GM12878 (cell line): ENCODE data around the gene SNCAIP. TPM values are rescaled to one million over a fixed set of nuclear protein-coding genes. Genes with fewer than 3 reads are reported as not detected.
A peak's percentile ranks its signal among the peaks of the same experiment; 100 is the strongest.

Experiments used
- ATAC-seq: fragments of 200-7000 bp; cut with Tn5 transposase; 3 replicates; pipeline ENCODE4 v1.9.1; 2020; ENCODE audit warnings: mild to moderate bottlenecking, moderate library complexity
- BruUV-seq: library from RNA; stranded (reverse); fragments of 400-500 nt; replicated peaks from 2 replicates; lab custom pipeline; 2021; lab: Mats Ljungman, UMichigan
- CTCF ChIA-PET: fragments of 300-600 bp; sonication (Branson Sonifier 250); formaldehyde crosslinking; extraction: SDS; loops from one replicate; lab custom pipeline; 2021; ENCODE audit warnings: inconsistent platforms; lab: Yijun Ruan, JAX
- POLR2A ChIA-PET: fragments of 350-600 bp; formaldehyde crosslinking; extraction: SDS; loops from one replicate; lab custom pipeline; 2021; ENCODE audit warnings: inconsistent platforms; lab: Charles Lee
- RAD21 ChIA-PET: fragments of 300-600 bp; sonication (Branson Sonifier 250); formaldehyde crosslinking; loops from one replicate; lab custom pipeline; 2023; ENCODE audit warnings: antibody characterized with exemption; ENCODE audit not compliant: unreplicated experiment; lab: Charles Lee
- SMC1A ChIA-PET: fragments of 300-600 bp; sonication (Branson Sonifier 250); formaldehyde crosslinking; loops from one replicate; lab custom pipeline; 2023; ENCODE audit not compliant: unreplicated experiment, uncharacterized antibody; lab: Charles Lee
- DNase-seq: peaks from one replicate; pipeline ENCODE4 v3.0.0-alpha.2; 2011; ENCODE audit warnings: low read depth, low spot score
- FAIRE-seq: peaks from 3 replicates; lab custom pipeline; 2011; peaks lifted over from hg19 to GRCh38; lab: Jason Lieb, UNC
- H2AFZ ChIP-seq: 2 replicates; pipeline ENCODE4 v1.6.0; 2011; ENCODE audit warnings: low read depth, low read length, control low read depth; ENCODE audit not compliant: control insufficient read depth
- H3K27ac ChIP-seq: 2 replicates; pipeline ENCODE4 v1.5.1; 2011; ENCODE audit warnings: control low read depth; ENCODE audit not compliant: control insufficient read depth, insufficient read depth
- H3K27me3 ChIP-seq, 2 experiments: replicated peaks in 1 of 2; 2 replicates each; pipeline versions ENCODE4 v1.6.0 to v1.6.1; 2011; ENCODE audit warnings: low read length in 1 of 2; ENCODE audit not compliant: control insufficient read depth in 2 of 2, insufficient read depth in 2 of 2
- H3K36me3 ChIP-seq, 2 experiments: 2 replicates each; pipeline ENCODE4 v1.5.1; 2011; ENCODE audit warnings: low read length in 1 of 2; ENCODE audit not compliant: control insufficient read depth in 2 of 2, insufficient read depth in 2 of 2
- H3K4me1 ChIP-seq: 2 replicates; pipeline ENCODE4 v1.6.1; 2011; ENCODE audit warnings: mild to moderate bottlenecking, low read length, moderate library complexity, mixed read lengths; ENCODE audit not compliant: control insufficient read depth, insufficient read depth
- H3K4me2 ChIP-seq: 2 replicates; pipeline ENCODE4 v1.6.0; 2011; ENCODE audit warnings: control low read depth; ENCODE audit not compliant: control insufficient read depth, insufficient read depth
- H3K4me3 ChIP-seq: fragments of 200-600 bp; sonication (generic); 2 replicates; pipeline ENCODE4 v1.5.1; 2016
- H3K79me2 ChIP-seq: 2 replicates; pipeline ENCODE4 v1.6.0; 2011; ENCODE audit warnings: low read length; ENCODE audit not compliant: control insufficient read depth, insufficient read depth
- H3K9ac ChIP-seq: 2 replicates; pipeline ENCODE4 v1.8.0; 2011; ENCODE audit warnings: low read length, control low read depth, mixed read lengths; ENCODE audit not compliant: control insufficient read depth, insufficient read depth
- H3K9me3 ChIP-seq: replicated peaks from 3 replicates; pipeline ENCODE4 v1.5.1; 2011; ENCODE audit warnings: mild to moderate bottlenecking, low read length; ENCODE audit not compliant: control insufficient read depth, insufficient read depth
- H4K20me1 ChIP-seq: 2 replicates; pipeline ENCODE4 v1.6.0; 2011; ENCODE audit not compliant: control insufficient read depth, insufficient read depth
- ATF7 ChIP-seq: fragments of 450-650 bp; IDR thresholded peaks from 2 replicates; pipeline ENCODE4 v1.6.1; 2016; ENCODE audit warnings: low read depth, mild to moderate bottlenecking
- BMI1 ChIP-seq: fragments of 450-650 bp; IDR thresholded peaks from 2 replicates; pipeline ENCODE4 v1.6.1; 2016; ENCODE audit warnings: mild to moderate bottlenecking, moderate library complexity, borderline replicate concordance
- BRCA1 ChIP-seq: IDR thresholded peaks from 2 replicates; pipeline ENCODE4 v1.6.1; 2011; ENCODE audit warnings: low read depth, low read length, improper control_type of control experiment
- CBFB ChIP-seq: IDR thresholded peaks from 2 replicates; pipeline ENCODE4 v1.6.1; 2016; ENCODE audit warnings: antibody characterized with exemption, low read depth
- EGR1 ChIP-seq, 2 experiments: IDR thresholded peaks; 1 replicate in 1 of 2; 2 replicates in 1 of 2; pipeline ENCODE4 v1.6.1; 2011 to 2012; ENCODE audit warnings: low read depth in 2 of 2, low read length in 2 of 2, borderline replicate concordance in 1 of 2, mild to moderate bottlenecking in 1 of 2, moderate library complexity in 1 of 2
- HCFC1 ChIP-seq: fragments of 150-350 bp; IDR thresholded peaks from 2 replicates; pipeline ENCODE4 v1.6.1; 2014; ENCODE audit warnings: low read length
- HDGF ChIP-seq: fragments of 450-650 bp; IDR thresholded peaks from 2 replicates; pipeline ENCODE4 v1.6.1; 2016; ENCODE audit warnings: antibody characterized with exemption
- MEF2B ChIP-seq: fragments of 450-650 bp; IDR thresholded peaks from 2 replicates; pipeline ENCODE4 v1.6.1; 2018; ENCODE audit warnings: mild to moderate bottlenecking, moderate library complexity; ENCODE audit not compliant: partially characterized antibody, poor library complexity, severe bottlenecking
- PML ChIP-seq: IDR thresholded peaks from 2 replicates; pipeline ENCODE4 v1.6.1; 2012; ENCODE audit warnings: low read length, inconsistent platforms
- RELA ChIP-seq: fragments of 450-650 bp; IDR thresholded peaks from 2 replicates; pipeline ENCODE4 v1.8.0; 2014; ENCODE audit warnings: borderline replicate concordance; ENCODE audit not compliant: partially characterized antibody
- RUNX3 ChIP-seq: IDR thresholded peaks from 2 replicates; pipeline ENCODE4 v1.6.1; 2012; ENCODE audit warnings: low read length, inconsistent platforms
- TBL1XR1 ChIP-seq: IDR thresholded peaks from 2 replicates; pipeline ENCODE4 v1.6.1; 2012; ENCODE audit warnings: low read depth, low read length, improper control_type of control experiment
- WGBS: methylation state at CpG from one replicate; pipeline ENCODE4 v1.1.6; 2016; ENCODE audit warnings: low lambda C conversion rate; ENCODE audit not compliant: insufficient replicate concordance, insufficient coverage; ENCODE audit errors: missing lambda C conversion rate; 5-methylcytosine and 5-hydroxymethylcytosine counted together
- in situ Hi-C: fragments of 300-500 bp; cut with MboI; formaldehyde crosslinking; loops from 9 replicates; pipeline ENCODE4 v1.14.3; 2018; ENCODE audit warnings: mixed read lengths
- intact Hi-C: fragments of 100-400 bp; cut with micrococcal nuclease; formaldehyde crosslinking; loops from one replicate; pipeline ENCODE4 v1.14.2; 2022; ENCODE audit not compliant: unreplicated experiment
- polyA plus RNA-seq, 11 experiments: library from polyadenylated mRNA; depleted of rRNA in 4 of 11; unstranded in 6 of 11; stranded (reverse) in 5 of 11; fragments of >200 nt; fragmentation: Nextera tagmentation in 4 of 11; fragmentation: Illumina TruSeq in 1 of 11; extraction: Ambion mirVana in 4 of 11; extraction: Trizol in 1 of 11; gene quantifications; 1 replicate in 1 of 11; 2 replicates in 10 of 11; pipeline versions ENCODE4 v1.2.1 to v1.2.3, GENCODE V29; 2011 to 2016; ENCODE audit warnings: inconsistent platforms in 2 of 11, missing spikeins in 2 of 11, low read depth in 1 of 11
- total RNA-seq, 4 experiments: library from RNA; depleted of rRNA in 3 of 4; stranded (reverse); fragments of >200 nt in 3 of 4; fragmentation: Illumina TruSeq in 1 of 4; extraction: Trizol in 1 of 4; gene quantifications; 2 replicates each; pipeline versions ENCODE4 v1.2.1 to v1.2.3, GENCODE V29; 2013 to 2021
- TF ChIP-seq, protein P1 (sequence below): fragments of 450-650 bp; formaldehyde crosslinking; IDR thresholded peaks from 2 replicates; pipeline ENCODE4 v1.5.0; 2022; ENCODE audit warnings: mild to moderate bottlenecking, missing genetic modification characterization
- TF ChIP-seq, protein P2 (sequence below): IDR thresholded peaks from 2 replicates; pipeline ENCODE4 v1.6.1; 2011; ENCODE audit warnings: borderline replicate concordance, low read depth, mild to moderate bottlenecking, moderate library complexity, low read length; ENCODE audit not compliant: insufficient read depth, poor library complexity, severe bottlenecking

The SNCAIP gene
- total and polyA plus RNA-seq, 10 of the 15 experiments (the other 5 are each of a cell fraction or from before 2014, with no cell fraction given): 0.03 to 0.62 (median 0.16) TPM; not detected in 1

DNA sequence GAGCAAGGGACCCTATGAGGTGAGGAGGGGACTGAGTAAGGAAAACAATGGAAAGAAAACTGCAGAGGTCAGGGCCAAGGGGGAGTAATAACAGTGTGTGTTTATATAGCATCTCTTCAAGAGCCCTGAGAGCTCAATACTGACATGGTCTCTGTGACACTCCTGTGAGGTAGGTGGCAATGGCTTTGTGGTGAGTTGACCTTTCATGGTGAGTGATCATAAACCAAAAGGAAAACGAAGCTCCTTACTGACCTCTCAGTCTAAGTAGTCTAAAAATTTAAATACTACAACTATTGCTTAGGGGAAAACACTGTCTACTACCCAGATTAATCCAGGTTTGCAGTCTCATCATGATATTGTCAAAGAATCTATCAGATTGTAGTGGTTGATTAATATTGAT, 130.9 kb downstream of the SNCAIP start:
- ChIA-PET RAD21 (no interaction called here), SMC1A (interaction anchor here (0.6 kb wide), 1 partner anchor 159 kb away, joined by 3 read pairs; no protein-coding TSS in a partner anchor), POLR2A (interaction anchor here (0.5 kb wide), 1 partner anchor 96 kb away, joined by 5 read pairs; no protein-coding TSS in a partner anchor), CTCF (interaction anchor here (0.5 to 1.0 kb wide), 2 partner anchors 44 to 221 kb away, joined by 3 read pairs; no protein-coding TSS in a partner anchor)
- FAIRE-seq (no peak), DNase-seq (no peak), ATAC-seq (peak; percentile 42)
- WGBS: 0% methylated on average over 1 of the region's 1 CpG
- TF ChIP-seq BRCA1 (no peak), CBFB (no peak), RUNX3 (0 out of 2 replicates have a peak, but pooled peaks have one; percentile 28), ATF7 (no peak)
- intact Hi-C loops: no loop called here
- Histone ChIP-seq H3K9me3 (no peaks in the 10 kb centered on the region), H3K4me2 (no peak overlapping the region), H2AFZ (no peak overlapping the region), H3K27me3 (no peaks in the 10 kb centered on the region; a peak in 1 of 4 replicates), H3K4me1 (no peaks in the 10 kb centered on the region), H4K20me1 (no peaks in the 10 kb centered on the region), H3K27ac (no peak overlapping the region), H3K79me2 (no peaks in the 10 kb centered on the region), H3K9ac (no peak overlapping the region), H3K36me3 (no peaks in the 10 kb centered on the region), H3K4me3 (no peak overlapping the region)
- no TSS peak for BruUV-seq
- in situ Hi-C loops: no loop called here

DNA sequence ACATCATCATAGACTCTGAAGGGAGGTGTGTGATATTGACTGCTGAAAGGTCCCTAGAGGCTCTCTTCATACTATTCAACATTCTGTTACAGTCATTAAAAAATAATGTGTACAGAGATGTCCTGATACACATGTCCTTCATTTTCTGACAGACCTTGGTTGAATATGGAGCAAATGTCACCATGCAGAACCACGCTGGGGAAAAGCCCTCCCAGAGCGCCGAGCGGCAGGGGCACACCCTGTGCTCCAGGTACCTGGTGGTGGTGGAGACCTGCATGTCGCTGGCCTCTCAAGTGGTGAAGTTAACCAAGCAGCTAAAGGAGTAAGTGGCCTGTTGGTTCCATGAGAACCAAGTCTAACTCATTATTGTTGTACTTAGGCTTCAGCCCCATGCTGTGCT, 132.4 kb downstream of the SNCAIP start:
- Histone ChIP-seq H3K27me3 (no peaks in the 10 kb centered on the region), H3K4me1 (no peaks in the 10 kb centered on the region), H3K4me2 (no peak overlapping the region), H3K9ac (no peak overlapping the region), H3K4me3 (no peak overlapping the region), H3K27ac (no peak overlapping the region), H3K79me2 (no peaks in the 10 kb centered on the region), H3K9me3 (no peaks in the 10 kb centered on the region), H4K20me1 (no peaks in the 10 kb centered on the region), H3K36me3 (no peaks in the 10 kb centered on the region), H2AFZ (no peak overlapping the region)
- in situ Hi-C loops (no loop called here), intact Hi-C loops (no loop called here)
- POLR2A ChIA-PET: no interaction called here
- ATAC-seq (no peak), FAIRE-seq (no peak), DNase-seq (no peak)
- WGBS: 63% methylated on average over 5 of the region's 5 CpGs
- RAD21 ChIA-PET: no interaction called here
- SMC1A ChIA-PET: interaction anchor here (0.5 kb wide), 1 partner anchor 53 kb away, joined by 3 read pairs; no protein-coding TSS in a partner anchor
- CTCF ChIA-PET: no interaction called here
- BruUV-seq: no TSS peak
- TF ChIP-seq, protein P1, sequence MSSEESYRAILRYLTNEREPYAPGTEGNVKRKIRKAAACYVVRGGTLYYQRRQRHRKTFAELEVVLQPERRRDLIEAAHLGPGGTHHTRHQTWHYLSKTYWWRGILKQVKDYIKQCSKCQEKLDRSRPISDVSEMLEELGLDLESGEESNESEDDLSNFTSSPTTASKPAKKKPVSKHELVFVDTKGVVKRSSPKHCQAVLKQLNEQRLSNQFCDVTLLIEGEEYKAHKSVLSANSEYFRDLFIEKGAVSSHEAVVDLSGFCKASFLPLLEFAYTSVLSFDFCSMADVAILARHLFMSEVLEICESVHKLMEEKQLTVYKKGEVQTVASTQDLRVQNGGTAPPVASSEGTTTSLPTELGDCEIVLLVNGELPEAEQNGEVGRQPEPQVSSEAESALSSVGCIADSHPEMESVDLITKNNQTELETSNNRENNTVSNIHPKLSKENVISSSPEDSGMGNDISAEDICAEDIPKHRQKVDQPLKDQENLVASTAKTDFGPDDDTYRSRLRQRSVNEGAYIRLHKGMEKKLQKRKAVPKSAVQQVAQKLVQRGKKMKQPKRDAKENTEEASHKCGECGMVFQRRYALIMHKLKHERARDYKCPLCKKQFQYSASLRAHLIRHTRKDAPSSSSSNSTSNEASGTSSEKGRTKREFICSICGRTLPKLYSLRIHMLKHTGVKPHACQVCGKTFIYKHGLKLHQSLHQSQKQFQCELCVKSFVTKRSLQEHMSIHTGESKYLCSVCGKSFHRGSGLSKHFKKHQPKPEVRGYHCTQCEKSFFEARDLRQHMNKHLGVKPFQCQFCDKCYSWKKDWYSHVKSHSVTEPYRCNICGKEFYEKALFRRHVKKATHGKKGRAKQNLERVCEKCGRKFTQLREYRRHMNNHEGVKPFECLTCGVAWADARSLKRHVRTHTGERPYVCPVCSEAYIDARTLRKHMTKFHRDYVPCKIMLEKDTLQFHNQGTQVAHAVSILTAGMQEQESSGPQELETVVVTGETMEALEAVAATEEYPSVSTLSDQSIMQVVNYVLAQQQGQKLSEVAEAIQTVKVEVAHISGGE (CRISPR knock-in tag): no peak
- TF ChIP-seq BMI1: no peak
- no peak for TF ChIP-seq HDGF
- TF ChIP-seq TBL1XR1: no peak
- TF ChIP-seq, protein P2, sequence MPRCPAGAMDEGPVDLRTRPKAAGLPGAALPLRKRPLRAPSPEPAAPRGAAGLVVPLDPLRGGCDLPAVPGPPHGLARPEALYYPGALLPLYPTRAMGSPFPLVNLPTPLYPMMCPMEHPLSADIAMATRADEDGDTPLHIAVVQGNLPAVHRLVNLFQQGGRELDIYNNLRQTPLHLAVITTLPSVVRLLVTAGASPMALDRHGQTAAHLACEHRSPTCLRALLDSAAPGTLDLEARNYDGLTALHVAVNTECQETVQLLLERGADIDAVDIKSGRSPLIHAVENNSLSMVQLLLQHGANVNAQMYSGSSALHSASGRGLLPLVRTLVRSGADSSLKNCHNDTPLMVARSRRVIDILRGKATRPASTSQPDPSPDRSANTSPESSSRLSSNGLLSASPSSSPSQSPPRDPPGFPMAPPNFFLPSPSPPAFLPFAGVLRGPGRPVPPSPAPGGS: no peak
- TF ChIP-seq PML: no peak
- no peak for TF ChIP-seq RELA
- no peak for TF ChIP-seq EGR1 (IDR thresholded peaks at IDR 0.05; ENCODE audit: borderline replicate concordance in 1 of 2, low read depth in 2 of 2, low read length in 2 of 2)
- TF ChIP-seq HCFC1: no peak
- TF ChIP-seq MEF2B: no peak
